ENCODE data around the gene GDAP1L1.
"Not testable (repeated sequence)": the region's sequence is repeated elsewhere in the genome, so short reads cannot be mapped to it uniquely, and the experiment has no call there.

Gene GDAP1L1

GRCh38 chr20:44306927-44307326 lies 59.8 kb downstream of the GDAP1L1 start:
- no peak for DNase-seq

- DNase-seq: no peak
Observed at GRCh38 chr20:44309763-44310663, 62.9 kb downstream of the GDAP1L1 start.

- DNase-seq: peak; percentile 70
Observed at GRCh38 chr20:44310664-44311639, 63.8 kb downstream of the GDAP1L1 start, which contains the start of gene FITM2. FITM2 (minus strand) TSS chr20:44311202; CDS start chr20:44311148, 54 bp downstream.

GRCh38 chr20:44314870-44315269 lies 67.8 kb downstream of the GDAP1L1 start:
- no peak for DNase-seq

GRCh38 chr20:44319839-44320422 lies 72.8 kb downstream of the GDAP1L1 start:
- no peak for DNase-seq

- DNase-seq: no peak
Observed at GRCh38 chr20:44324343-44324742, 77.2 kb downstream of the GDAP1L1 start.

GRCh38 chr20:44326391-44327159 lies 79.5 kb downstream of the GDAP1L1 start:
- DNase-seq: no peak

- DNase-seq: not testable (repeated sequence)
Observed at GRCh38 chr20:44327748-44328147, 80.6 kb downstream of the GDAP1L1 start.

GRCh38 chr20:44328428-44328827 lies 81.3 kb downstream of the GDAP1L1 start:
- DNase-seq: no peak

Data from DMS79 treated with DMSO at 0.1 percent for 48 hours (cell line).